SK-N-SH treated with all-trans-retinoic acid at 6 μM for 48 hours (cell line): ENCODE results near the gene PLXNA4.

ENCODE experiments used
- CSDC2 ChIP-seq: fragments of 250-450 bp; sonication (Bioruptor Pico); IDR thresholded peaks from 2 replicates; pipeline ENCODE4 v1.5.0; 2020; ENCODE audit warnings: mild to moderate bottlenecking, moderate library complexity
- CSRNP3 ChIP-seq: fragments of 250-450 bp; sonication (Bioruptor Pico); IDR thresholded peaks from 2 replicates; pipeline ENCODE4 v1.5.1; 2021; ENCODE audit warnings: mild to moderate bottlenecking, moderate library complexity
- ISL1 ChIP-seq: fragments of 250-450 bp; sonication (Bioruptor Pico); IDR thresholded peaks from 2 replicates; pipeline ENCODE4 v2.1.2; 2022; ENCODE audit warnings: mild to moderate bottlenecking, moderate library complexity
- OSR1 ChIP-seq: fragments of 250-450 bp; sonication (Bioruptor Pico); IDR thresholded peaks from 2 replicates; pipeline ENCODE4 v1.8.0; 2022; ENCODE audit warnings: moderate library complexity, mild to moderate bottlenecking, inconsistent platforms
- RARB ChIP-seq: fragments of 250-450 bp; sonication (Bioruptor Pico); IDR thresholded peaks from 2 replicates; pipeline ENCODE4 v1.8.0; 2021; ENCODE audit warnings: mild to moderate bottlenecking, moderate library complexity
- SNAI2 ChIP-seq: fragments of 250-450 bp; sonication (Bioruptor Pico); IDR thresholded peaks from 2 replicates; pipeline ENCODE4 v1.5.0; 2020; ENCODE audit warnings: mild to moderate bottlenecking, moderate library complexity
- TOX ChIP-seq: fragments of 250-450 bp; sonication (Bioruptor Pico); IDR thresholded peaks from 2 replicates; pipeline ENCODE4 v1.8.0; 2021; ENCODE audit warnings: mild to moderate bottlenecking, moderate library complexity, borderline replicate concordance
- ZC3H10 ChIP-seq: fragments of 250-450 bp; sonication (Bioruptor Pico); IDR thresholded peaks from 2 replicates; pipeline ENCODE4 v1.5.1; 2021; ENCODE audit warnings: mild to moderate bottlenecking, moderate library complexity
- ZFP3 ChIP-seq: fragments of 250-450 bp; sonication (Bioruptor Pico); IDR thresholded peaks from 2 replicates; pipeline ENCODE4 v1.5.0; 2020; ENCODE audit warnings: mild to moderate bottlenecking, moderate library complexity
- ZFP30 ChIP-seq: fragments of 450-650 bp; formaldehyde crosslinking; IDR thresholded peaks from 2 replicates; pipeline ENCODE4 v1.5.0; 2022; ENCODE audit warnings: mild to moderate bottlenecking, moderate library complexity
- ZNF565 ChIP-seq: fragments of 450-650 bp; formaldehyde crosslinking; conservative IDR thresholded peaks from 2 replicates; pipeline ENCODE4 v1.5.0; 2020; ENCODE audit warnings: low read depth, mild to moderate bottlenecking, moderate library complexity
- ZNF8 ChIP-seq: fragments of 450-650 bp; formaldehyde crosslinking; IDR thresholded peaks from 2 replicates; pipeline ENCODE4 v1.5.0; 2020; ENCODE audit warnings: mild to moderate bottlenecking, moderate library complexity
- TF ChIP-seq, protein P1 (sequence below): fragments of 250-450 bp; sonication (Bioruptor Pico); IDR thresholded peaks from 2 replicates; pipeline ENCODE4 v1.8.0; 2020; ENCODE audit warnings: mild to moderate bottlenecking, moderate library complexity, borderline replicate concordance
- TF ChIP-seq, protein P2 (sequence below): fragments of 250-450 bp; sonication (Bioruptor Pico); IDR thresholded peaks from 2 replicates; pipeline ENCODE4 v1.5.0; 2020; ENCODE audit warnings: mild to moderate bottlenecking, moderate library complexity

- TF ChIP-seq ZFP30 (no peak), RARB (CRISPR knock-in tag) (no peak), SNAI2 (no peak), ZNF8 (CRISPR knock-in tag) (no peak), TOX (CRISPR knock-in tag) (no peak), CSDC2 (CRISPR knock-in tag) (no peak), OSR1 (CRISPR knock-in tag) (no peak), ZFP3 (CRISPR knock-in tag) (no peak), CSRNP3 (CRISPR knock-in tag) (no peak), ISL1 (CRISPR knock-in tag) (no peak), ZNF565 (CRISPR knock-in tag) (no peak), ZC3H10 (CRISPR knock-in tag) (no peak)
- TF ChIP-seq, protein P1, sequence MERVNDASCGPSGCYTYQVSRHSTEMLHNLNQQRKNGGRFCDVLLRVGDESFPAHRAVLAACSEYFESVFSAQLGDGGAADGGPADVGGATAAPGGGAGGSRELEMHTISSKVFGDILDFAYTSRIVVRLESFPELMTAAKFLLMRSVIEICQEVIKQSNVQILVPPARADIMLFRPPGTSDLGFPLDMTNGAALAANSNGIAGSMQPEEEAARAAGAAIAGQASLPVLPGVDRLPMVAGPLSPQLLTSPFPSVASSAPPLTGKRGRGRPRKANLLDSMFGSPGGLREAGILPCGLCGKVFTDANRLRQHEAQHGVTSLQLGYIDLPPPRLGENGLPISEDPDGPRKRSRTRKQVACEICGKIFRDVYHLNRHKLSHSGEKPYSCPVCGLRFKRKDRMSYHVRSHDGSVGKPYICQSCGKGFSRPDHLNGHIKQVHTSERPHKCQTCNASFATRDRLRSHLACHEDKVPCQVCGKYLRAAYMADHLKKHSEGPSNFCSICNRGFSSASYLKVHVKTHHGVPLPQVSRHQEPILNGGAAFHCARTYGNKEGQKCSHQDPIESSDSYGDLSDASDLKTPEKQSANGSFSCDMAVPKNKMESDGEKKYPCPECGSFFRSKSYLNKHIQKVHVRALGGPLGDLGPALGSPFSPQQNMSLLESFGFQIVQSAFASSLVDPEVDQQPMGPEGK = no peak
- TF ChIP-seq, protein P2, sequence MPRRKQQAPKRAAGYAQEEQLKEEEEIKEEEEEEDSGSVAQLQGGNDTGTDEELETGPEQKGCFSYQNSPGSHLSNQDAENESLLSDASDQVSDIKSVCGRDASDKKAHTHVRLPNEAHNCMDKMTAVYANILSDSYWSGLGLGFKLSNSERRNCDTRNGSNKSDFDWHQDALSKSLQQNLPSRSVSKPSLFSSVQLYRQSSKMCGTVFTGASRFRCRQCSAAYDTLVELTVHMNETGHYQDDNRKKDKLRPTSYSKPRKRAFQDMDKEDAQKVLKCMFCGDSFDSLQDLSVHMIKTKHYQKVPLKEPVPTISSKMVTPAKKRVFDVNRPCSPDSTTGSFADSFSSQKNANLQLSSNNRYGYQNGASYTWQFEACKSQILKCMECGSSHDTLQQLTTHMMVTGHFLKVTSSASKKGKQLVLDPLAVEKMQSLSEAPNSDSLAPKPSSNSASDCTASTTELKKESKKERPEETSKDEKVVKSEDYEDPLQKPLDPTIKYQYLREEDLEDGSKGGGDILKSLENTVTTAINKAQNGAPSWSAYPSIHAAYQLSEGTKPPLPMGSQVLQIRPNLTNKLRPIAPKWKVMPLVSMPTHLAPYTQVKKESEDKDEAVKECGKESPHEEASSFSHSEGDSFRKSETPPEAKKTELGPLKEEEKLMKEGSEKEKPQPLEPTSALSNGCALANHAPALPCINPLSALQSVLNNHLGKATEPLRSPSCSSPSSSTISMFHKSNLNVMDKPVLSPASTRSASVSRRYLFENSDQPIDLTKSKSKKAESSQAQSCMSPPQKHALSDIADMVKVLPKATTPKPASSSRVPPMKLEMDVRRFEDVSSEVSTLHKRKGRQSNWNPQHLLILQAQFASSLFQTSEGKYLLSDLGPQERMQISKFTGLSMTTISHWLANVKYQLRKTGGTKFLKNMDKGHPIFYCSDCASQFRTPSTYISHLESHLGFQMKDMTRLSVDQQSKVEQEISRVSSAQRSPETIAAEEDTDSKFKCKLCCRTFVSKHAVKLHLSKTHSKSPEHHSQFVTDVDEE (CRISPR knock-in tag) = no peak
Observed at GRCh38 chr7:132112106-132112505, 464.2 kb downstream of the PLXNA4 start.
